ENCODE data around the gene SHTN1.

SHTN1 gene

GRCh38 chr10:116833986-116834985 lies 170.7 kb downstream of the SHTN1 start:
- DNase-seq (ENCODE audit: low spot score): no peak

GRCh38 chr10:116831790-116832189 lies 173.2 kb downstream of the SHTN1 start:
- DNase-seq (ENCODE audit: low spot score): no peak

Measured in putamen (tissue), 1 donor.